H1 (cell line): ENCODE results near the gene TBC1D16. TPM values are rescaled to one million over a fixed set of nuclear protein-coding genes. Genes with fewer than 3 reads are reported as not detected.

Source experiments
- EZH2 ChIP-seq: fragments of 200-600 bp; sonication (generic); IDR thresholded peaks from 2 replicates; pipeline ENCODE4 v1.7.1; 2012; ENCODE audit warnings: low read depth, mild to moderate bottlenecking, moderate library complexity, low read length, inconsistent platforms; ENCODE audit not compliant: severe bottlenecking
- TEAD4 ChIP-seq: IDR thresholded peaks from 2 replicates; pipeline ENCODE4 v1.6.1; 2012; ENCODE audit warnings: low read depth, low read length, inconsistent platforms, mixed read lengths
- USF2 ChIP-seq: IDR thresholded peaks from 2 replicates; pipeline ENCODE4 v1.6.1; 2011; ENCODE audit warnings: low read length, improper control_type of control experiment
- polyA plus RNA-seq, 7 experiments: library from polyadenylated mRNA; depleted of rRNA in 3 of 7; stranded (reverse) in 5 of 7; unstranded in 2 of 7; fragments of >200 nt in 5 of 7; fragments of 200-250 nt in 2 of 7; gene quantifications; 1 replicate in 5 of 7; 2 replicates in 1 of 7; 4 replicates in 1 of 7; pipeline versions ENCODE4 v1.2.1 to v1.2.3, GENCODE V29; 2011 to 2013; ENCODE audit warnings: missing spikeins in 2 of 7, mixed read lengths in 2 of 7
- total RNA-seq: library from RNA; stranded (reverse); fragmentation: NEBNext Ultra II Directional; extraction: Animal tissue kit (Norgen Biotek cat#: 25700); gene quantifications from 2 replicates; pipeline ENCODE4 v1.2.1, GENCODE V29; 2021

Gene TBC1D16
- total and polyA plus RNA-seq, 2 of the 8 experiments (the other 6 are each of a cell fraction or from before 2014, with no cell fraction given) = 21.1 to 109 TPM

DNA sequence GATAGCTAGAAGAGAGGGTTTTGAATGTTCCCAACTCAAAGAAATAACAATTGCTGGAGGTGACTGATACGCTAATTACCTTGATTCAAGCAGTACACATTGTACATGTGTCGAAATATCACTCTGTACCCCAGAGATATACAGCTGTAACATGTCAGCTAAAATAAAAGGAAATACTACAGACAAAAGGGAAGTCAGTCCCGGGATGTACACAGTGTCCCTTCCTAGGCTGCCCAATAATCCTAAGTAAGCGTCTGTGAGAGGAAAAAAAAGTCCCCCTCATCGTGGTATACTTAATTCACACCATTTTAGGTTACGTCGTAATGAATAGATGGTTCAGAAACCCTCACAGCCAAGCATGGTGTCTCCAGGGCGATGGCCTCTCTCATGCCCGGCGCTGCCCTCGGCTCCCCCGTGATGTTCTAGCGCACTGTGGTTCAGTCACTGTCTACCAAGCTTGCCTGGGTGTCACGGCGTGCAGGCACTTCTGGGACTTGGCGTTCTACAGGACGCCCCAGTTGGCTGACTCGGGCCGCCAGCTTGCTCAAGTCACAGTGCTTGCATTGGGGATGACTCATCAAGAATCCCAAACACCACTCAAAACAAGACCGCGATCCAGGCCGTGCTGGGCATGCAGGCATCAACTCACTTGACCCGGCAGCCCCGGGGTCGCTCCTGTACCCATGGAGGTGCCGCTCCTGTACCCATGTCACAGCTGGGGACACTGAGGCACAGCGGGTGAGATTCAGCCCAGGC, 28.3 kb upstream of the TBC1D16 start (continued):
- TF ChIP-seq USF2 = no peak
- no peak for TF ChIP-seq TEAD4
- TF ChIP-seq EZH2 = no peak
- TF ChIP-seq, all 59 proteins: peak for 0
